Measurements from ENCODE around the gene PCSK2.

PCSK2 gene

GRCh38 chr20:17273717-17274116, 46.9 kb downstream of the PCSK2 start:
- no peak for DNase-seq

GRCh38 chr20:17276101-17276500, 49.3 kb downstream of the PCSK2 start:
- DNase-seq, result no peak

- no peak for DNase-seq
These were observed 54.6 kb downstream of the PCSK2 start for GRCh38 chr20:17281478-17281877.

- DNase-seq, result no peak
These were observed 55.7 kb downstream of the PCSK2 start for GRCh38 chr20:17282501-17282900.

- DNase-seq, result no peak
These were observed 60.7 kb downstream of the PCSK2 start for GRCh38 chr20:17287503-17287902.

GRCh38 chr20:17287998-17288397, 61.2 kb downstream of the PCSK2 start:
- DNase-seq, result no peak

- DNase-seq, result no peak
These were observed 68.4 kb downstream of the PCSK2 start for GRCh38 chr20:17295151-17295726.

- no peak for DNase-seq
These were observed 69.2 kb downstream of the PCSK2 start for GRCh38 chr20:17295991-17296390.

GRCh38 chr20:17298171-17298570, 71.3 kb downstream of the PCSK2 start:
- DNase-seq, result no peak

- DNase-seq, result no peak
These were observed 71.9 kb downstream of the PCSK2 start for GRCh38 chr20:17298751-17299150.

GRCh38 chr20:17300113-17300512, 73.3 kb downstream of the PCSK2 start:
- no peak for DNase-seq

- no peak for DNase-seq
These were observed 77.9 kb downstream of the PCSK2 start for GRCh38 chr20:17304774-17305173.

- DNase-seq, result no peak
These were observed 79.6 kb downstream of the PCSK2 start for GRCh38 chr20:17306427-17306826.

GRCh38 chr20:17314264-17314663, 87.4 kb downstream of the PCSK2 start:
- DNase-seq, result no peak

- no peak for DNase-seq
These were observed 88.8 kb downstream of the PCSK2 start for GRCh38 chr20:17315407-17316231.

- no peak for DNase-seq
These were observed 89.6 kb downstream of the PCSK2 start for GRCh38 chr20:17316316-17317038.

- DNase-seq, result no peak
These were observed 90.5 kb downstream of the PCSK2 start for GRCh38 chr20:17317341-17317740.

- no peak for DNase-seq
These were observed 93.6 kb downstream of the PCSK2 start for GRCh38 chr20:17320456-17320855.

- no peak for DNase-seq
These were observed 99.3 kb downstream of the PCSK2 start for GRCh38 chr20:17326096-17326495.

- no peak for DNase-seq
These were observed 100.6 kb downstream of the PCSK2 start for GRCh38 chr20:17327185-17328148.

- no peak for DNase-seq
These were observed 108.1 kb downstream of the PCSK2 start for GRCh38 chr20:17334932-17335331.

- DNase-seq, result no peak
These were observed 112.2 kb downstream of the PCSK2 start for GRCh38 chr20:17339000-17339399.

GRCh38 chr20:17343091-17343490, 116.3 kb downstream of the PCSK2 start:
- DNase-seq, result no peak

Data from CD4-positive, alpha-beta T cell treated with Interleukin-6 for 4 hours (primary cell).